Activated naive CD4-positive, alpha-beta T cell treated with anti-CD3 and anti-CD28 coated beads for 36 hours (primary cell): ENCODE results near the gene C16orf74. TPM values are rescaled to one million over a fixed set of nuclear protein-coding genes. Genes with fewer than 3 reads are reported as not detected.

Source experiments
- CTCF ChIA-PET: fragments of 350-600 bp; sonication (Branson Sonifier 250); formaldehyde crosslinking; loops from one replicate; lab custom pipeline; 2021; ENCODE audit warnings: antibody characterized with exemption; lab: Charles Lee
- DNase-seq: peaks from one replicate; pipeline ENCODE4 v3.0.0-alpha.2; 2020
- H3K27ac Mint-ChIP-seq: one replicate; pipeline ENCODE4 v1.8.0; 2021; ENCODE audit warnings: mild to moderate bottlenecking, mixed read lengths
- H3K27me3 Mint-ChIP-seq: one replicate; pipeline ENCODE4 v1.8.0; 2021; ENCODE audit warnings: low read depth, mixed read lengths
- H3K36me3 Mint-ChIP-seq: one replicate; pipeline ENCODE4 v1.8.0; 2021; ENCODE audit warnings: low read depth, mixed read lengths
- H3K4me1 Mint-ChIP-seq: one replicate; pipeline ENCODE4 v1.8.0; 2021; ENCODE audit warnings: low read depth, mixed read lengths
- H3K4me3 Mint-ChIP-seq: one replicate; pipeline ENCODE4 v1.8.0; 2021; ENCODE audit warnings: mild to moderate bottlenecking, moderate library complexity, mixed read lengths
- H3K9me3 Mint-ChIP-seq: one replicate; pipeline ENCODE4 v1.8.0; 2021; ENCODE audit warnings: mixed read lengths
- intact Hi-C: fragments of 100-400 bp; cut with micrococcal nuclease; formaldehyde crosslinking; loops from one replicate; pipeline ENCODE4 v1.15.1; 2023
- total RNA-seq, 2 experiments: library from RNA; stranded (reverse); gene quantifications; one replicate each; pipeline ENCODE4 v1.2.3, GENCODE V29; 2021

Gene C16orf74
- total RNA-seq, 2 experiments from 2014 or later = 0.50 to 0.64 TPM

DNA sequence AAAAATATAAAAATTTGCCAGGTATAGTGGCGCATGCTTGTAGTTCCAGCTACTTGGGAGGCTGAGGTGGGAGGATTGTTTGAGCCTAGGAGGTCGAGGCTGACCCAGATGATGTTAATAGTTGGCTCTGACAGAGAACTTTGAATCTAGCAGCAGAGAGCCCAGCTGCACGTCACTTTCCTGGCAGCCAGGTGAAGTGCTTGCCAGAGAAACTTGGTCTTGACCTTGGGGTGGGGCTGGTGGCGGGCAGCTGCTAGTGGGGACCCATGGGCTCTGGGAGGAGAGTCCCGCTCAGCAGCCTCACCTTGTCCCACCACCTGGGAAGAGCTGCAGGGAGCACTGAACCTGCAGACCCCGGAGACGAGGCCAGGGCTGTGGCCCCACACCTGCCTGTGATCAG lies 3.1 kb upstream of the C16orf74 start:
- no peaks in the 10 kb centered on the region for H3K9me3 Mint-ChIP-seq
- H3K27me3 Mint-ChIP-seq = peaks cover 27% of the 10 kb centered on the region
- intact Hi-C loops = no loop called here
- no peak overlapping the region for H3K27ac Mint-ChIP-seq
- no peaks in the 10 kb centered on the region for H3K36me3 Mint-ChIP-seq
- DNase-seq = no peak
- CTCF ChIA-PET = interaction anchor here (0.7 kb wide), 1 partner anchor 494 kb away, joined by 3 read pairs; no protein-coding TSS in a partner anchor
- H3K4me1 Mint-ChIP-seq = peaks cover 17% of the 10 kb centered on the region
- no peak overlapping the region for H3K4me3 Mint-ChIP-seq

DNA sequence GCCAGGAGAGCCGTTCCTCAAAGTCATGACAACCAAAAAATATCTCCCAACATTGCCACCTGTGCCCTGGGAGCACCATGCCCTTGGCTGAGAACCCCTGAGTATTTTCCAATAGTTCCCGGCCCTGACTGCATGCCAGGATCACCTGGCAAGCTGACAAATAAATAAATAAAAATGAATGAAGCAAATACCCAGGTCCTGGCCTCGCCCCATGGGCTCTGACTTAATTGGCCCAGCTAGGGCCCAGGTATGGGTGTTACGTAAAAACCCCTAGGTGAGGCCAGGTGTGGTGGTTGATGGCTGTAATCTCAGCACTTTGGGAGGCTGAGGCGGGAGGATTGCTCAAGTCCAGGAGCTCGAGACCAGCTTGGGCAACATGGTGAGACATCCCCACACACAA lies 2.7 kb upstream of the C16orf74 start:
- no peak overlapping the region for H3K27ac Mint-ChIP-seq
- H3K4me3 Mint-ChIP-seq = no peak overlapping the region
- no peaks in the 10 kb centered on the region for H3K36me3 Mint-ChIP-seq
- H3K27me3 Mint-ChIP-seq = peaks cover 22% of the 10 kb centered on the region
- H3K4me1 Mint-ChIP-seq = peaks cover 13% of the 10 kb centered on the region
- H3K9me3 Mint-ChIP-seq = no peaks in the 10 kb centered on the region
- intact Hi-C loops = no loop called here
- DNase-seq = no peak
- CTCF ChIA-PET = no interaction called here

DNA sequence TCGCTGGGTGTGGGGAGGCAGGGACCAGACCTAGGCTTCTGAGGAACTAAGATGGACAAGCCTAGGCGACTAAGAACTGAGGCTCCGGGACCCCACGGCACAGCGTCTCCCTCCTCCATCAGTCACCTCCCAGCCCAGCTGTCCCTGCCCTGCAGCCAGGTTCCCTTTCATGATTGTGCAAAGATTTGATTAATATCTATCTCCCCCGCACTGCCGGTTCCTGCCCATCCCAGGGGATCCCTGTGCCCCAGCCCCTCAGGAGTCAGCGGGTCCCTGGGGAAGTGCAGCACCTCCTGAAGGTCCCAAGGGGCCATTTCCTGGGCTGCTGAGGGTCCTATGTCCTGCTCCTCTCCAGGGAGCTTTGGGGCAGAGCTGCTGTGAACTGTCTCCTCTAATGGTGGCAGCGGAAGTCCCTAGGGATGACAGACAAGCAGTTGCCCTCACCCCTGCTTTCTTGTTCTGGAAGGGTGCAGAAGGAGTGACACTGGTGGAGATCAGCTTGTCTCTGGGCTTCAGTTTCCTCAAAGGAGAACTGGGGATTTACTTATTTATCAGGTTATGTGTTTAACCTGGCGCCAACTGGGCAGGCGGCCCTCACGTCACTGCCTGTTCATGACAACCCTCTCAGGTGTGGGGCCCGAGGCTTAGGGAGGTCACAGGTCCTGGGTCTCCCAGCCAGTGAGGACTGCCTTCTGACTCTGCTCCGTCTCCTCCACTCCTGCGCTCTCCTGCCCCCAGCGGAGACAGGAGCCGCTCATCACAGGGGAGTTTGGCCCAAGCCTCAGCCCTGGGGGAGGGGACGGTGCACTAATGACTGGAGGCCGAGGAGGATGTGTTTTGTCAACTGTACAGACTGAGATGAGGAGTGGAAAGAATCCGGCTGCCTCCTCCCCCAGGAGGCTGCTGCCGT lies 1.9 kb upstream of the C16orf74 start:
- Mint-ChIP-seq H3K27me3 (peaks cover 22% of the 10 kb centered on the region), H3K27ac (no peak overlapping the region), H3K4me3 (no peak overlapping the region), H3K4me1 (peaks cover 13% of the 10 kb centered on the region), H3K36me3 (no peaks in the 10 kb centered on the region), H3K9me3 (no peaks in the 10 kb centered on the region)
- no peak for DNase-seq
- CTCF ChIA-PET = no interaction called here
- intact Hi-C loops = no loop called here

DNA sequence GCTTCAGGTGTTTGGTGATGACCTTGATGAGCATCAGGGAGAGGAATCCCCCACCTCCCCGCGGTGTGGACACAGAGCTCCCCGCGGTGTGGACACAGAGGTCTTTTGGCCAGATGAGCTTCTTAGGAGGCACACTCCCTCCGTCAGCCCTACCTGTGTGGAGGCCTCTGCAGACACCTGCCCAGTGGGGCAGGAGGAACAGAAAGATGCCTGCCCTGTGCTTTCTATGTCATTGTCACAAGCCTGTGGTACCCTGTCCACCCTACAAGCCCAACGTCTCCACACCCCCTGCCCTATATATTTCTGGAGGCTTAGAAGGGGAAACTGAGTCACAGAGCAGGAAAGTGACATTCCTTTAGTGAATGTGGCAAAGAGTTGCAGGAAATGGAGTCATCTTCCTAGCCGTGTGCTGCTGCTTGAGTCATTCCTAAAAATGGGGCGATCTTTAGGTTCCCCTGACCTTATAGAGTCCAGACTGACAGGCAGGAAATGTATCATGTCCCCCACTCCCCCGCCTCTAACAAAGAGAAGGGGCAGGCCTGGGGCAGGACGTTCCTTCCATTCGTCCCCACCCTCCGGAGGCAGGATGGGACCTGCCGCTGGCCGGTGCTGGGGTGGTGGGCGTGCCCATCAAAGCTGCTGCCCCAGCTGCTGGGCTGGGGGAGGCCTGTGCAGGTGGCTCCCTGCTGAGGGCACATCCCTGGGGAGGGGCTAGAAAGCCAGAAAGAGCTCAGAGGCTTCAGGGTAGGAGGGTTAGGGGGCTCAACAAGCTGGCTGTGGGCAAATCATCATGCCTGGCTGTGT lies 1.0 kb upstream of the C16orf74 start:
- CTCF ChIA-PET = no interaction called here
- no peaks in the 10 kb centered on the region for H3K9me3 Mint-ChIP-seq
- no peak overlapping the region for H3K27ac Mint-ChIP-seq
- no peak overlapping the region for H3K4me3 Mint-ChIP-seq
- H3K36me3 Mint-ChIP-seq = no peaks in the 10 kb centered on the region
- intact Hi-C loops = no loop called here
- DNase-seq = no peak
- H3K4me1 Mint-ChIP-seq = peaks cover 10% of the 10 kb centered on the region
- peaks cover 20% of the 10 kb centered on the region for H3K27me3 Mint-ChIP-seq

DNA sequence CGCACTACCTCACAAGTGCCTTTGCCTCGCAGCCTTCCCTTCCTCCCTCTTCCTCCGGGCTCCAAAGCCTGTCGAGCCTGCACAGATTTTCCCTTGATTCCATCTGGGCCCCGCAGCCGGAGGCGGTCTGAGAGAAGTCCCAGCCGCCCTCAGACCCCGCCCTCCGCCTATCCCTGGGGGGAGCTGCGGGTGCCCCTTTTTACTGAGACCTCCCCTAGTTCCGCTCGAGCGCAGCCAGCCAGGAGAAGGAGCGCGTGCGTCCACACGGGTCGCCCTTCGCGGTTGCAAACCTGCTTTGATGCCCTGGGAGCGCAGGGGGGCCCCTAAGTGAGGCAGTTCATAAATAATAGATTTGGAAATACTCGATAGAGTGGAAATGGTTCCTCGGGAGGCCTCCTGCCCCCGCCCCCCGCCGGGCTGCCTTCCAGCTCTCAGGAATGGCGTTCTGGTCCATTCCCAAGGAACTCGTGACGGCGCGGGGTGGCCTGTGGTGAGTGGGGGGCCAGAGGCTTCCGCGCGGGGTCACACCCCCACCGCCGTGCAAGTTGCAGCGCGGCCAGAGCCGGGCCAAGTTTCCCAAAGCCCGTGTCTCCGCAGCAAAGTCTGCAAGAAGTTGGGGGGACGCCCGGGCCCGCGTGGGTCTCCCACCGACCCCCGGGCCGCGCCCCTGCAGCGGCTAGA lies 610 bp downstream of the C16orf74 start:
- CTCF ChIA-PET = no interaction called here
- DNase-seq = peak; percentile 23
- Mint-ChIP-seq H3K36me3 (no peaks in the 10 kb centered on the region), H3K27me3 (peaks cover 20% of the 10 kb centered on the region), H3K4me3 (peak overlapping the region; percentile 75), H3K27ac (no peak overlapping the region), H3K9me3 (no peaks in the 10 kb centered on the region), H3K4me1 (peaks cover 10% of the 10 kb centered on the region)
- intact Hi-C loops = no loop called here

DNA sequence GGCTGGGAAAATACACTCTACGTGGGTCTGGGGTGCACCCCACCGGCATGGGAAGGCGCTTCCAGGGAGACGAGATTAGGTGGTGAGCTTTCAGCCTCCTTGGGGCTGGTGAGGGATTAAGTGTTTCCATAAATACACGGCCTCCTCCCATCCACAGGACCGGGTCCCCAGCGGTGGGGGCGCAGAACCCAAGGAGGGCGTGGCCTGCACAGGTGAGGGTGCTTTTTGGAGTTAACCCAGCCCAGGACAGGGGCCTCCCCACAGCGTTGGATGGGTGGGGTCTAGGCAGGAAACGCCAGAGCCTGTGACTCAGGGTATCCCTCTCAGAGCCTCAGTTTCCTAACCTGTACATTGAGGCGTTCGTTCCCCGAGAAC lies 1.1 kb downstream of the C16orf74 start:
- intact Hi-C loops = no loop called here
- Mint-ChIP-seq H3K9me3 (no peaks in the 10 kb centered on the region), H3K4me1 (peaks cover 10% of the 10 kb centered on the region), H3K27ac (no peak overlapping the region), H3K27me3 (peaks cover 20% of the 10 kb centered on the region), H3K36me3 (no peaks in the 10 kb centered on the region), H3K4me3 (peak overlapping the region; percentile 75)
- peak; percentile 23 for DNase-seq
- CTCF ChIA-PET = no interaction called here

DNA sequence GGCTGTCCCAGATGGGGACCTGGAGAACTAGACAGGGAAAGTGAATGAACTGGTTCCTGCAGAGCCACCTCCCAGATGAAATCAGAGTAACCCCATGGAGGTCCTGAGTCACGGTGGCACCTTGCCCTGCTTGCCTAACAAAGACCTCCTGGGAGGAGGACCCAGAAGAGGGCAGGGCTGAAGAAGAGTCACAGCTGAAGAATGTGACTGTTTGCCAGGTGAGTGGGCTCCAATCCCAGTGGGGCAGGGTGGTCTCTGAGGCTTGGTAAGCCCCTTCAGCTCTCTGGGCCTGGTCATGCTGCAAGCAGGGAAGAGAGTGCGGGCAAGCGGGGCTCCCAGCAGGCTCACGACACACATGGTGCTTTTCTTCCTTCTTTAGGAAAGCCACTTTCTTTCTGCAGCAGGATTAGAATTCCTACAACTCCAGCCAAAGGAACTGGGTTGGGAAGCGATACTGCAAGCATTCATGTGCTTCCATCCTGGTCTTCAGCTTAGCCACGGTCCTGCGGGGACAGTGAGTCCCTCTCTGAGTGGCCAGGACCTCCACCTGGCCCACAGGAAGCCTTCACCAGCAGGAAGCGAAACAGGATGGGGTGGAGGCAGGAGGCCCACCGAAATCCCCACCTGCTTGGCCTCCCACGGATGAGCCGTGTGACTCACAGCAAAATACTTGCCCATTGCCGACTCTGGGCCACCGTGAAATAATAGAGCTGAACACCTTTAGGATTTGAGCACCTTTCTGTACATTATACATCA lies 4.3 kb downstream of the C16orf74 start:
- no peak overlapping the region for H3K4me3 Mint-ChIP-seq
- no peaks in the 10 kb centered on the region for H3K36me3 Mint-ChIP-seq
- CTCF ChIA-PET = no interaction called here
- DNase-seq = no peak
- H3K27me3 Mint-ChIP-seq = peaks cover 12% of the 10 kb centered on the region
- intact Hi-C loops = no loop called here
- no peaks in the 10 kb centered on the region for H3K9me3 Mint-ChIP-seq
- H3K4me1 Mint-ChIP-seq = peaks cover 5% of the 10 kb centered on the region
- H3K27ac Mint-ChIP-seq = no peak overlapping the region

DNA sequence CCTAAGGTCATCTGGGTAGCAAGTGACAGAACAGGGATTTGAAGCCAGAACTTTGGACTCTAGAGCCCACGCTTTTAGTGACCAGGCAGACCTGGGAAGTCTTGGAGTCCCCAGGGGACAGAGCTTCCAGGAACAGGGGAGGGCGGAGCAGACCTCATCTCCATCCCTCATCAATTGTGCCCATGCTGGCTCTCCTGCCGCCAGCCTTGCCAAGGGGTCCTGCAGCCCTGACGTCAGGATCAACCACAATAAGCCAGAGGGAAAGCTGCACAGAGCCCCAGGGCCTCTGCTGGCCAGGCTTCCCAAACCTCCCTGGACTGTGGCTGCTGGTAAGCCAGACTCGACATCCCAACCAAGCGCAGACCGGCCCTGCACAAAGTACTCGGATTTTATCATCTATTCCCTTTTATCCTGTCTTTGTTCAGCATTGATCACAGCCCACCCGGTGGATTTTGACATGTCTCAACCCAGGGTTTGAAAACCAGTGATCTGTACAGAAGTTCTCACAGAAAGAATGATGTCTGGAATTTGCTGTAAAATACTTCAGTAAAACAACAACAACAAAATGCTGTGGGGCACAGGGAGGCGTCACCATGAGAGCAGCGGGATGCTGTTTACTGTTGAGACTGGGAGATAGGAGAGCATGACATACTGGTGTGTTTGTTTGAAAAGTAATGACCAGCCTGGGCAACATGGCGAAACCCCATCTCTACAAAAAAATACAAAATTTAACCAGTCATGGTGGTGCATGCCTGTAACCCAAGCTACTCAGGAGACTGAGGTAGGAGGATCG lies 11.8 kb downstream of the C16orf74 start:
- Mint-ChIP-seq H3K36me3 (no peaks in the 10 kb centered on the region), H3K27me3 (no peaks in the 10 kb centered on the region), H3K27ac (no peak overlapping the region), H3K9me3 (no peaks in the 10 kb centered on the region), H3K4me1 (peaks cover 17% of the 10 kb centered on the region), H3K4me3 (no peak overlapping the region)
- DNase-seq = no peak
- intact Hi-C loops = no loop called here
- CTCF ChIA-PET = no interaction called here

DNA sequence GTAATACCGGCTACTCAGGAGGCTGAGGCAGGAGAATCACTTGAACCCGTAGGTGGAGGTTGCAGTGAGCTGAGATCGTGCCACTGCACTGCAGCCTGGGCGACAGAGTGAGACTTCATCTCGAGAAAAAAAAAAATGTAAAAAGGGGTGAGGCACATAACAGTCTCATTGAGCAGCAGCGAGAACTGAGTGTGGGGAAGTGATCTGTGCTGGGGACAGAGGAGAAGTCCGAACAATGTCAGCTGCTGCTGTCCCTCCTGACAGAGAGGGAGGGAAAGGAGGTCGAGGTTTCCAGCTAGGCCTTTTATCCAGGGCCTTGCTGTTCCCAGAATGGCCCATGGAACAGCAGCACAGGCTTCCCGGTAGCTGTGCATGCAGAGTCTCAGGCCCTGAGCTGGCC lies 14.0 kb downstream of the C16orf74 start:
- H3K9me3 Mint-ChIP-seq = no peaks in the 10 kb centered on the region
- intact Hi-C loops = no loop called here
- no peaks in the 10 kb centered on the region for H3K27me3 Mint-ChIP-seq
- H3K36me3 Mint-ChIP-seq = peaks cover 3% of the 10 kb centered on the region
- no peak overlapping the region for H3K4me3 Mint-ChIP-seq
- no peak overlapping the region for H3K27ac Mint-ChIP-seq
- no peak for DNase-seq
- H3K4me1 Mint-ChIP-seq = peaks cover 26% of the 10 kb centered on the region
- CTCF ChIA-PET = interaction anchor here (0.7 to 1.1 kb wide), 3 partner anchors 23 to 121 kb away, joined by 3 read pairs; no protein-coding TSS in a partner anchor

DNA sequence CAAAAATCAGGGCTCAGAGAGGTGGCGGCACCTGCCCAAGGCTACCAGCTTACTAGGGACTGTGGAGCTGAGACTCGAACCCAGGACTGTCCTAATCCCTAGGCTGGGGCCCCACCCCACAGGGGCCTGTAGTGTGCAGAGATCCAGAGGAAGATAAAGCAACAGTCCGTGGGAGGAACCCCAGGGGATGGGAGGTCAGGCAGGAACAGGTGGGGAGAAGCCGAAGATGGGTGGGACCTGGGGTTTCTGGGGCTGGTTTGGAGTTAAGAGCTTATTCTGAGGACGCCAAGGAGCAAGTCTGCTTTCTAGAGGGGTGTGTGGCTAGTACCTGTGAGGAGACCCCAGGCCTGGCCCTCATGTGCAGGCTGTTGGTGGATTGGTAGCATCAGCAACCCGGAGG lies 14.9 kb downstream of the C16orf74 start:
- DNase-seq = no peak
- peaks cover 26% of the 10 kb centered on the region for H3K4me1 Mint-ChIP-seq
- no peak overlapping the region for H3K27ac Mint-ChIP-seq
- H3K4me3 Mint-ChIP-seq = no peak overlapping the region
- CTCF ChIA-PET = interaction anchor here (0.6 to 1.6 kb wide), 4 partner anchors 17 to 237 kb away, joined by 3 to 4 read pairs (median 3); no protein-coding TSS in a partner anchor
- H3K9me3 Mint-ChIP-seq = no peaks in the 10 kb centered on the region
- intact Hi-C loops = loop anchor here (2.0 kb wide), 1 partner anchor 63 kb away; the partner anchor contains the start of genes COX4I1 and EMC8
- peaks cover 3% of the 10 kb centered on the region for H3K36me3 Mint-ChIP-seq
- no peaks in the 10 kb centered on the region for H3K27me3 Mint-ChIP-seq

DNA sequence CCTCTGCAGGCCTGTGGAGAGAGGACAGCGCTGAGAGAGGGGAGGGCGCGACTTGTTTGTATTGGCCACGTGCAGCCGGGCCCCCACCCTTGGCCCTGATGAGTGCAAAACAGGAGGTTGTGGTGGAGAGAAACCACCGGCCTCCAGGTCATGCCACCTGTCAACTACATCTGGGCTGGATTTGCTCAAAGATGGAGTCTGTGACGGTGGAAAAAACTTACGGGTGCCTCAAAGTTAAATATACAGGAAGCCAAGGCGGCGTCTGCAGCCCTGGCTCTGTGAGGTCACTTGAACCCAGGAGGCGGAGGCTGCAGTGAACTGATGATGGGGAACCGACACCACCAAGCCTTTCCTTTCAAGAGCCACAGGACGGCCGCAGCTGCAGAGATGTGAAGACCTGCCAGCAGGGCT lies 15.7 kb downstream of the C16orf74 start:
- no peak overlapping the region for H3K27ac Mint-ChIP-seq
- intact Hi-C loops = loop anchor here (2.0 kb wide), 1 partner anchor 64 kb away; the partner anchor contains the start of genes COX4I1 and EMC8
- peak overlapping the region; percentile 3 for H3K4me3 Mint-ChIP-seq
- H3K9me3 Mint-ChIP-seq = no peaks in the 10 kb centered on the region
- peaks cover 26% of the 10 kb centered on the region for H3K4me1 Mint-ChIP-seq
- CTCF ChIA-PET = interaction anchor here (0.6 to 1.6 kb wide), 3 partner anchors 14 to 236 kb away, joined by 3 to 4 read pairs (median 3); no protein-coding TSS in a partner anchor
- peak; percentile 72 for DNase-seq
- H3K27me3 Mint-ChIP-seq = no peaks in the 10 kb centered on the region
- H3K36me3 Mint-ChIP-seq = peaks cover 3% of the 10 kb centered on the region
